H1 (cell line): Measurements from ENCODE around the gene CEND1. TPM values are rescaled to one million over a fixed set of nuclear protein-coding genes. Genes with fewer than 3 reads are reported as not detected.
A peak's percentile ranks its signal among the peaks of the same experiment; 100 is the strongest.

Experiments used
- CTCF ChIA-PET: fragments of 300-600 bp; sonication (Branson Sonifier 250); formaldehyde crosslinking; loops from one replicate; lab custom pipeline; 2021; ENCODE audit not compliant: partially characterized antibody; lab: Charles Lee
- POLR2A ChIA-PET: fragments of 300-600 bp; sonication (Branson Sonifier 250); formaldehyde crosslinking; loops from one replicate; lab custom pipeline; 2021; ENCODE audit warnings: inconsistent platforms; ENCODE audit not compliant: partially characterized antibody; lab: Charles Lee
- DNase-seq, 2 experiments: peaks; one replicate each; pipeline versions ENCODE4 v3.0.0 to v3.0.0-alpha.2; 2010 to 2022; ENCODE audit warnings: low spot score in 2 of 2, low read depth in 1 of 2, mixed read lengths in 1 of 2
- FAIRE-seq: peaks from 2 replicates; lab custom pipeline; 2011; peaks lifted over from hg19 to GRCh38; lab: Jason Lieb, UNC
- H2AFZ ChIP-seq: 2 replicates; pipeline ENCODE4 v1.8.1; 2012; ENCODE audit warnings: low read length, inconsistent platforms
- H2AK5ac ChIP-seq: 2 replicates; pipeline ENCODE4 v1.6.1; 2013; ENCODE audit warnings: low read depth, low read length
- H2BK120ac ChIP-seq: replicated peaks from 2 replicates; pipeline ENCODE3; 2013; ENCODE audit warnings: low read depth, low read length, inconsistent platforms
- H2BK12ac ChIP-seq: 2 replicates; pipeline ENCODE4 v1.6.1; 2013; ENCODE audit warnings: low read depth, low read length
- H2BK15ac ChIP-seq: 2 replicates; pipeline ENCODE4 v1.6.1; 2013; ENCODE audit warnings: low read length
- H2BK20ac ChIP-seq: 2 replicates; pipeline ENCODE4 v1.6.1; 2013; ENCODE audit warnings: low read length
- H2BK5ac ChIP-seq: 2 replicates; pipeline ENCODE4 v1.6.1; 2013; ENCODE audit warnings: low read depth, low read length
- H3K14ac ChIP-seq: 2 replicates; pipeline ENCODE4 v1.6.1; 2013; ENCODE audit warnings: inconsistent platforms; ENCODE audit not compliant: insufficient read length
- H3K18ac ChIP-seq: 2 replicates; pipeline ENCODE4 v1.6.1; 2013; ENCODE audit warnings: low read length; ENCODE audit errors: extremely low read depth
- H3K23ac ChIP-seq: 2 replicates; pipeline ENCODE4 v1.6.1; 2013; ENCODE audit warnings: inconsistent platforms; ENCODE audit not compliant: insufficient read length
- H3K23me2 ChIP-seq: 2 replicates; pipeline ENCODE4 v1.6.1; 2013; ENCODE audit warnings: low read depth, low read length
- H3K27ac ChIP-seq: 2 replicates; pipeline ENCODE4 v1.6.1; 2011; ENCODE audit warnings: low read depth, low read length, inconsistent platforms
- H3K27me3 ChIP-seq, 4 experiments: replicated peaks in 1 of 4; 1 replicate in 1 of 4; 2 replicates in 3 of 4; pipeline versions ENCODE4 v1.6.1 to v1.8.1; 2011 to 2013; ENCODE audit warnings: low read length in 3 of 4, mild to moderate bottlenecking in 3 of 4, inconsistent platforms in 2 of 4, mixed read lengths in 2 of 4, moderate library complexity in 1 of 4; ENCODE audit not compliant: control insufficient read depth in 3 of 4, insufficient read depth in 3 of 4; ENCODE audit errors: extremely low read depth in 1 of 4
- H3K36me3 ChIP-seq, 4 experiments: 2 replicates each; pipeline versions ENCODE4 v1.6.1 to v1.8.1; 2011 to 2013; ENCODE audit warnings: mild to moderate bottlenecking in 4 of 4, low read length in 3 of 4, moderate library complexity in 2 of 4, control low read depth in 1 of 4, inconsistent platforms in 1 of 4; ENCODE audit not compliant: insufficient read depth in 4 of 4, control insufficient read depth in 2 of 4
- H3K4ac ChIP-seq: replicated peaks from 2 replicates; pipeline ENCODE3; 2013; ENCODE audit warnings: low read length, low read depth, mixed read lengths, inconsistent platforms; ENCODE audit not compliant: insufficient read length
- H3K4me1 ChIP-seq, 4 experiments: replicated peaks in 1 of 4; 1 replicate in 1 of 4; 2 replicates in 3 of 4; pipeline versions ENCODE4 v1.6.1 to v1.8.1; 2011 to 2013; ENCODE audit warnings: low read length in 3 of 4, inconsistent platforms in 2 of 4, mixed read lengths in 1 of 4; ENCODE audit not compliant: insufficient read depth in 4 of 4, control insufficient read depth in 3 of 4
- H3K4me2 ChIP-seq, 2 experiments: 2 replicates each; pipeline versions ENCODE4 v1.6.1 to v1.8.1; 2011 to 2013; ENCODE audit warnings: low read depth in 2 of 2, low read length in 2 of 2, control low read depth in 1 of 2, inconsistent platforms in 1 of 2, mild to moderate bottlenecking in 1 of 2; ENCODE audit not compliant: insufficient read depth in 1 of 2
- H3K4me3 ChIP-seq, 4 experiments: fragments of 200-600, 300-600 bp in 1 of 4; sonication (generic), shearing (Covaris generic), sonication (Bioruptor Twin) in 1 of 4; 2 replicates each; pipeline versions ENCODE4 v1.5.1 to v1.8.1; 2011 to 2016; ENCODE audit warnings: low read length in 4 of 4, low read depth in 3 of 4, control low read depth in 2 of 4, inconsistent platforms in 2 of 4, mild to moderate bottlenecking in 2 of 4, mixed read lengths in 1 of 4, moderate library complexity in 1 of 4; ENCODE audit not compliant: insufficient read depth in 2 of 4; ENCODE audit errors: extremely low read depth in 1 of 4
- H3K56ac ChIP-seq: replicated peaks from 2 replicates; pipeline ENCODE3; 2013; ENCODE audit warnings: low read depth, mild to moderate bottlenecking, mixed read lengths, low read length, inconsistent platforms; ENCODE audit not compliant: insufficient read length
- H3K79me1 ChIP-seq: 2 replicates; pipeline ENCODE4 v1.6.1; 2013; ENCODE audit warnings: low read depth, low read length, control low read depth
- H3K79me2 ChIP-seq, 2 experiments: 2 replicates each; pipeline versions ENCODE4 v1.6.1 to v1.8.1; 2012 to 2013; ENCODE audit warnings: low read length in 2 of 2, mild to moderate bottlenecking in 2 of 2, inconsistent platforms in 1 of 2; ENCODE audit not compliant: insufficient read depth in 2 of 2, control insufficient read depth in 1 of 2
- H3K9ac ChIP-seq, 4 experiments: replicated peaks in 1 of 4; 1 replicate in 1 of 4; 2 replicates in 3 of 4; pipeline versions ENCODE4 v1.6.1 to v1.8.1; 2011 to 2013; ENCODE audit warnings: low read depth in 3 of 4, low read length in 3 of 4, control low read depth in 2 of 4, mild to moderate bottlenecking in 2 of 4, moderate library complexity in 2 of 4, inconsistent platforms in 1 of 4; ENCODE audit errors: extremely low read depth in 1 of 4
- H3K9me3 ChIP-seq, 2 experiments: 2 replicates each; pipeline versions ENCODE4 v1.6.1 to v1.8.1; 2012 to 2013; ENCODE audit warnings: mild to moderate bottlenecking in 2 of 2, moderate library complexity in 2 of 2, control low read depth in 1 of 2, inconsistent platforms in 1 of 2, low read depth in 1 of 2, low read length in 1 of 2, mixed read lengths in 1 of 2; ENCODE audit not compliant: insufficient read depth in 2 of 2
- H4K20me1 ChIP-seq, 2 experiments: replicated peaks in 1 of 2; 2 replicates each; pipeline versions ENCODE3 to v1.8.1; 2011 to 2013; ENCODE audit warnings: inconsistent platforms in 2 of 2, low read length in 2 of 2, mild to moderate bottlenecking in 1 of 2; ENCODE audit not compliant: insufficient read depth in 2 of 2, control insufficient read depth in 1 of 2
- H4K5ac ChIP-seq: 2 replicates; pipeline ENCODE4 v1.6.1; 2013; ENCODE audit warnings: low read length, low read depth, mixed read lengths, inconsistent platforms; ENCODE audit not compliant: insufficient read length
- H4K8ac ChIP-seq: 2 replicates; pipeline ENCODE4 v1.8.0; 2013; ENCODE audit warnings: mild to moderate bottlenecking, moderate library complexity, low read length, inconsistent platforms; ENCODE audit not compliant: insufficient read depth; ENCODE audit errors: extremely low read depth
- H4K91ac ChIP-seq: replicated peaks from 2 replicates; pipeline ENCODE3; 2013; ENCODE audit warnings: low read length, mixed read lengths, inconsistent platforms; ENCODE audit not compliant: insufficient read length
- BCL11A ChIP-seq, 2 experiments: IDR thresholded peaks; one replicate each; pipeline ENCODE4 v1.6.1; 2011; ENCODE audit warnings: low read depth in 2 of 2, low read length in 2 of 2, mild to moderate bottlenecking in 2 of 2
- KDM4A ChIP-seq: IDR thresholded peaks from one replicate; pipeline ENCODE4 v1.7.1; 2012; ENCODE audit warnings: low read depth, mild to moderate bottlenecking, moderate library complexity, low read length, inconsistent platforms; ENCODE audit not compliant: severe bottlenecking
- RFX5 ChIP-seq: IDR thresholded peaks from 2 replicates; pipeline ENCODE4 v1.6.1; 2011; ENCODE audit warnings: low read depth, low read length, improper control_type of control experiment, borderline replicate concordance
- SIX5 ChIP-seq: IDR thresholded peaks from 2 replicates; pipeline ENCODE4 v1.6.1; 2011; ENCODE audit warnings: mild to moderate bottlenecking, low read depth, low read length
- SUZ12 ChIP-seq: fragments of 200-600 bp; sonication (generic); IDR thresholded peaks from 2 replicates; pipeline ENCODE4 v1.6.1; 2012; ENCODE audit warnings: mild to moderate bottlenecking, inconsistent platforms, low read length, moderate library complexity, mixed read lengths
- WGBS, 2 experiments: shearing (Covaris generic) in 1 of 2; methylation state at CpG; one replicate each; pipeline versions ENCODE4 v1.1.6 to v1.1.7; 2013 to 2015; ENCODE audit warnings: low lambda C conversion rate in 2 of 2, mixed read lengths in 2 of 2, inconsistent platforms in 1 of 2, low coverage in 1 of 2, missing lambda C conversion rate in 1 of 2; ENCODE audit not compliant: insufficient replicate concordance in 2 of 2, insufficient coverage in 1 of 2, insufficient read length in 1 of 2; ENCODE audit errors: extremely low coverage in 1 of 2, missing lambda C conversion rate in 1 of 2; 5-methylcytosine and 5-hydroxymethylcytosine counted together
- polyA plus RNA-seq, 7 experiments: library from polyadenylated mRNA; depleted of rRNA in 3 of 7; stranded (reverse) in 5 of 7; unstranded in 2 of 7; fragments of >200 nt in 5 of 7; fragments of 200-250 nt in 2 of 7; gene quantifications; 1 replicate in 5 of 7; 2 replicates in 1 of 7; 4 replicates in 1 of 7; pipeline versions ENCODE4 v1.2.1 to v1.2.3, GENCODE V29; 2011 to 2013; ENCODE audit warnings: missing spikeins in 2 of 7, mixed read lengths in 2 of 7
- total RNA-seq: library from RNA; stranded (reverse); fragmentation: NEBNext Ultra II Directional; extraction: Animal tissue kit (Norgen Biotek cat#: 25700); gene quantifications from 2 replicates; pipeline ENCODE4 v1.2.1, GENCODE V29; 2021
- TF ChIP-seq, protein P1 (sequence below): IDR thresholded peaks from 2 replicates; pipeline ENCODE4 v1.6.1; 2012; ENCODE audit warnings: inconsistent platforms
- TF ChIP-seq, protein P2 (sequence below): IDR thresholded peaks from 2 replicates; pipeline ENCODE4 v1.6.1; 2011; ENCODE audit warnings: low read depth, mild to moderate bottlenecking, low read length; ENCODE audit not compliant: insufficient read depth

Gene CEND1
- total and polyA plus RNA-seq, 2 of the 8 experiments (the other 6 are each of a cell fraction or from before 2014, with no cell fraction given): 0.82 to 5.0 TPM

DNA sequence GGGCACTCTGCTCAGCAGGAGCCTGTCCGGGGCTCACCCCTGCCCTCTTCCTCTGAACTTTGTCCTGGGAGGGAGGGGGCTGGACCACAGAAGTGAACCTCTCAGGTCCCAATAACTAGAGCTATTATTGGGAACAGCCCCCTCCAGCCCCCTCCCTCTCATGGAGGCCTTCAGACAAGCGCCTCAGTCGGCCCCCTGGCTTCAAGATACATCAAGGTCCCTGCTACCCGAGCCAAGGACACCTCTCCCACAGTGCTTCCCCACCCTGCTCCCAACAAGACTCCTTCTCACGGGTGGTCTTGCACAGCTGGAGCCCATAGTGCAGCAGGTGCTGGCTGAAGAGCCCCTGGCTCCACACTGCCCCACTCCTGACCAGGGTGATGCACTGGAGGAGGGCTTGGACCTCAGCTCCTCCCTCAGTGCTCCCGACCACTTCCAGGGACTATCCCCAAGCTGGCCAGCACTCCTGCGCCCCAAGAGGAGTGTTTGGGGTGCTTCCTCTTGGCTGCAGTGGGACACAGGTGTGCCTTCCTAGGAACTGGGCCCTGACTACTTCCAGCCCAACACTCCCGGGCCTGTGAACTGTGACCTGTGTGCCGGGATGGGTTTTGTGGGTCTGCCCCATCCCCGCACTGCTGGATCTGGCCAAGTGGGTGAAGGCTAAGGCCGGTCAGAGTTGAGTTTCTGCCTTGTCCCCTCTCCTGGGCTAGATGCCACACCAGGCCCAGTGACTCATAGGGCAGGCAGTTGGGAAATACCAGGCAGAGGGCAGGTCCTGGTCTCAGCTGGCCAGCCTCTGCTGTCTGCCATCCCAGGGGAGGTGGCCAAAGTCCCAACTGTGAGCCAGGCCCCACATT is 31.0 kb upstream of the CEND1 start:
- Histone ChIP-seq H3K23me2 (peaks cover 8% of the 10 kb centered on the region; the same call in 1 of the 2 replicates), H3K79me2 (peaks cover 0 to 5% of the 10 kb centered on the region in 2 experiments; a peak in 1 of 4 replicates), H3K9me3 (no peaks in the 10 kb centered on the region), H3K27me3 (no peaks in the 10 kb centered on the region; a peak in 2 of 7 replicates), H3K56ac (no peak overlapping the region), H2BK15ac (no peak overlapping the region; the same call in 1 of the 2 replicates), H3K79me1 (peaks cover 8% of the 10 kb centered on the region), H2BK120ac (no peak overlapping the region), H3K14ac (no peak overlapping the region), H3K4me2 (peak overlapping the region; percentile 70 to 83), H2AK5ac (no peak overlapping the region), H4K8ac (no peak overlapping the region), H2BK20ac (no peak overlapping the region), H4K5ac (no peak overlapping the region), H3K23ac (no peak overlapping the region), H4K20me1 (peaks cover 0 to 14% of the 10 kb centered on the region in 2 experiments), H4K91ac (no peak overlapping the region), H2BK5ac (no peak overlapping the region), H3K4ac (no peak overlapping the region), H3K18ac (no peak overlapping the region), H3K27ac (no peak overlapping the region), H2BK12ac (no peak overlapping the region), H3K9ac (no peak overlapping the region), H3K36me3 (peaks cover 0 to 10% (median 1%) of the 10 kb centered on the region in 4 experiments; a peak in 1 of 8 replicates), H2AFZ (no peak overlapping the region), H3K4me1 (peaks cover 0 to 15% (median 9%) of the 10 kb centered on the region in 4 experiments; a peak in 5 of 7 replicates), H3K4me3 (peak overlapping the region; percentile 77 to 92 (median 80); a peak in 5 of 8 replicates)
- ChIA-PET CTCF (interaction anchor here (1.0 to 1.2 kb wide), 2 partner anchors 22 to 273 kb away, joined by 3 read pairs; no protein-coding TSS in a partner anchor), POLR2A (interaction anchor here (1.3 to 53.0 kb wide), 6 partner anchors 9 to 124 kb away, joined by 3 to 1917 read pairs (median 6); partner anchors contain the start of genes CD151, CEND1, CRACR2B and PIDD1)
- 93% methylated on average over 11 of the region's 11 CpGs; no CpG with 5 or more reads in 1 of the 2 experiments for WGBS, 2 experiments
- FAIRE-seq: no peak
- DNase-seq: no peak
- TF ChIP-seq BCL11A (IDR thresholded peaks at IDR 0.05; ENCODE audit: low read depth in 2 of 2, low read length in 2 of 2): no peak
- no peak for TF ChIP-seq RFX5
- TF ChIP-seq, protein P1, sequence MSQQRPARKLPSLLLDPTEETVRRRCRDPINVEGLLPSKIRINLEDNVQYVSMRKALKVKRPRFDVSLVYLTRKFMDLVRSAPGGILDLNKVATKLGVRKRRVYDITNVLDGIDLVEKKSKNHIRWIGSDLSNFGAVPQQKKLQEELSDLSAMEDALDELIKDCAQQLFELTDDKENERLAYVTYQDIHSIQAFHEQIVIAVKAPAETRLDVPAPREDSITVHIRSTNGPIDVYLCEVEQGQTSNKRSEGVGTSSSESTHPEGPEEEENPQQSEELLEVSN: no peak
- TF ChIP-seq KDM4A: no peak
- TF ChIP-seq SUZ12: no peak
- TF ChIP-seq, protein P2, sequence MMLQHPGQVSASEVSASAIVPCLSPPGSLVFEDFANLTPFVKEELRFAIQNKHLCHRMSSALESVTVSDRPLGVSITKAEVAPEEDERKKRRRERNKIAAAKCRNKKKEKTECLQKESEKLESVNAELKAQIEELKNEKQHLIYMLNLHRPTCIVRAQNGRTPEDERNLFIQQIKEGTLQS: no peak
- no peak for TF ChIP-seq SIX5
